DMS53 (cell line): Measurements from ENCODE around the gene PLEKHA5.

Experiments
- DNase-seq: peaks from one replicate; lab custom pipeline; 2025; lab: John Stamatoyannopoulos, UW

Gene PLEKHA5

DNA sequence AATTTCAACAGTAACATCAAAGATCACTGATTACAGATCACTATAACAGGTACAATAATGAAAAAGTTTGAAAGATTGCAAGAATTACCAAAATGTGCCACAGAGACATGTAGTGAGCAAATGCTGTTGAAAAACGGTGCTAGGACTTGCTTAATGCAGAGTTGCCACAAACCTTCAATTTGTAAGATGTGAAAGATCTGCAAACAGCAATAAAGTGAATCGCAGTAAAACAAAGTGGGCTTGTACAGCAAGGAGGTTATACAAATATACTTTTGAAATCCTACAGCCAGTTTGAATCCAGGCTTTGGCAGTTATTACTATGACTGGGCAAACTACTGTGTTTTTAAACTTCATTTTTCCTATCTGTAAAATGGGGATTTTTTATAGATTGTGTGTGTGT, 1.0 kb upstream of the PLEKHA5 start:
- DNase-seq, result peak; percentile 40

DNA sequence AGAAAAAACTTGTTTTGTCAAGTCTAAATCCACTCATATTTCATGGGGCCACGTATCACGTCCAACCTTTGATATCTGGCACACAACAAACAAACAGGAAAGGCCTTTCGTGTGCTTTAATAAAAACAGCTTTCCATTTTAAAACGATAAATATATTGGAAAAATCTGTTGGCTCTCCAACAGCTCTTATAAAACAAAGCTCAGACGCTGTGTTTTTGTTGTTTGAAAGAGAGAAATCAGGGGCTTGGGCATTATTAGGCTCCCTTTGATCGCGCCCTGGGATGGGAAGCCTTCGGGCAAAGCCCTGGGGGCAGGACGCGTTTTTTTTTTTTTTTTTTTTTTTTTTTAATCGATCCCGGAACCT, 429 bp upstream of the PLEKHA5 start:
- peak; percentile 82 for DNase-seq

DNA sequence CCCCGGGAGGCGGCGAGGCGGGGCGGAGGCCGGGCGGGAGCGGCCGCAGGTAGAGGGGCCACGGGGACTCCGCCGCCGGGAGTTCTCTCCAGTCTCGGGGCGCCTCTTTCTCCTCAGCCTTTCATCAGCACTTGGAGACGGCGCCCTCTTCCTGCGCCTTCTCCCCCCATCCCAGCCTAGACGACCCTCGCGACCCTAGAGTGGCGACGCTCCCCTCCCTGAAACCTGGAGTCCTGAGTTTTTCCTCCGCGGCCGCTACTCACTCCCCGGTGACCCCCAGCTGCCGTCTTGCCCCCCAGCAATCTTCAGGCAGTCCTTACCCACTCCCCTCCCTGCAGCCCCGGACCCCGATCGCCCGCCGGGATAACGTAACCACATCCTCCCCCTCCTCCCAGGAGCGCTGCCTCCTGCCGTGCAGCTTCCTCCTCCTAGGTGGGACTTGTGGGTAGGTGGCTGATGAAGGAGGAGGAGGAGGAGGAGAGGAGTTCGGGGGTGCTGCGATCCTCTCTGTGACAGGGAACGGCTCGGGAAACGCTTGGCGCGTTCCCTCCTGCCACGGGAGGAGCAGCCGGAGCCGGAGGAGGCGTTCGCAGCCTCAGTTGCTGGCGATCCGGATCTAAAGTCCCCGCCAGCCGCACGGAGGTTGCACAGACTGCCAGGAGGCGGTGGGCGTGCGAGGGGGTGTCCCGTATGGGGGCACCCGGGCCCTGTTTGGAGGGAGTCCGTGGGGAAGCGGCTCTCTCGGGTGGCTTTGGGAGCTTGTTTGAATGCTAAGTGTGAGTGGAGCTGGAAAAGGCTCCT, 891 bp downstream of the PLEKHA5 start:
- peak; percentile 81 for DNase-seq

DNA sequence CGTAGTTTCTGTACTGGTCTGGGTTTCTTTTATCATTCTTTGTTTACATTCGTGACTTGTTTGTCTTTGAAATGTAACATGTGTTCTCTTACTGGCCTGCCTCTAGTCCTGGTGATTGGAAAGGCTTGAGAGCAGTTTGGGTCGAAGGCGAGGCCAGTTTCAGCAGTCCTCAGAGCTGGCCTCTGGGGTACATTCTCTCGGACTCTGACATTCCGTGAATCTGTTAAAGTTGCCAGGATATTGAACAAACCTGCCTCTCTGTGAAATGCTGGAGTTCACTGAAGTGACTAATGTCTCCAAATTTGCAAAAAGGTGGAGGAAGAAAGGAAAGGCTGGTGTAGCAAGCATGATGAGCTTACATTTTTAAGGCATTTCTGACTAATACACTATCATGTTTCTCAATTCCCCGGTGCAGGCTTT, 1.5 kb downstream of the PLEKHA5 start:
- peak; percentile 81 for DNase-seq

DNA sequence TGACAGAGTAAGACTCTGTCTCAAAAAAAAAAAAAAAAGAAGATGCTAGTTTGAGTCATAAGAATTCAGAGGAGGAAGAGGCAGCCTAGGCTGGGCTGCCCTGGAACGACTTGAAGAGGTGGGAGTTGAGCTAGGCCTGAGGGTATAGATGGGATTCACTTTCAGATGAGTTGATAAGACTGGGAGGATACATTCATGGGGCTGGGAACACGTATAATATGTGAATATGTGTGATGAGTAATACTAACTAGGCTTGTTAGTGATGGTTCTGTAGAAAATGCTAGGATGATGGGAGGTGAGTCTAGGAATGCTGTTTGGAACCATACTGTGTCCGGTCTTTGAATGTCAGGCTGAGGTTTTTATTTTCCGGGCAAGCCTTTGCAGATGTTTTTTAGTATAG, 9.0 kb downstream of the PLEKHA5 start:
- DNase-seq, result no peak

DNA sequence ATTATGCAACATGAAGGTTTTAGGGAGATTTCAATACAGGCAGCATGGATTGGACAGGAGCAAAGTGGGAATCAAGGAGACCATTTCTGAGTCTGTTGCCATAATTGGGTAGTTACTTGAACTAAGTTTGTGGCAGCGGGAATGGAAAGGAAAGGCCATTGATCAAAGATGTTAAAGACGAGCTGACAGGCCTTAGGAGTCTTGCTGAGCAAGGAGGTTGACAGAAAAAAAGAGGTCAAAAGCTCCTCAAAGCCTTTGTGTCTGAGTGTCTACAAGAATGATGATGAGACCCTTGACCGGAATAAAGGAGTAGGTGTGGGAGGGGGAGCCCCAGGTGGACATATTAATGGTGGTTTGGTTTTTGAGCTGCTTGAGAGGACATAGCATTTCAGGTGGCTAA, 9.4 kb downstream of the PLEKHA5 start:
- no peak for DNase-seq

DNA sequence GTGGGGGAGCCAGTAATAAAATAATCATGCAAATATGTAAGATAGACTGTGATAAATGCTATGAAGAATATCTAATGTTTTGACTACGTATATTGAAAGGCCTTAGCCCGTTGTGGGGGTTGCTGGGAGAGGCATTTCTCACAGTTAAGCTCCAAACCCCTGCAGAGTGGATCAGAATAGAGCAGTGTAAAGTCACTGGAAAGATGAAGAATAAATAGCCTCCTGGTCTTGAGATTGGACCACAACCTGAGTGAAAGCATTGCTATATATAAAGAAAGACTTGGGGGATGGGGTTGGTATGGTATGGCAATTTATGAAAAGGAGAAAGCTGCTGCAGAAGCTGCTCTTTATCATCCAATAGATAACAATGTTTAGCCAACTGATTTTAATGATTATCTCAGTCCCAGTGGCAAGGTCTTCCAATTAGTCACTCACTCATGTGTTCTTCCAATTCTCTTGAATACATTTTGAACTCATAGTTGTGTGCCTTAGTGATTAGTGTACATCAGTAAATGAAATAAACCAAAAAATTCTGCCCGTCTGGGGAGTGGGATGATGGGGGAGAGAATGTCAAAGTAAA, 10.2 kb downstream of the PLEKHA5 start:
- DNase-seq, result no peak

DNA sequence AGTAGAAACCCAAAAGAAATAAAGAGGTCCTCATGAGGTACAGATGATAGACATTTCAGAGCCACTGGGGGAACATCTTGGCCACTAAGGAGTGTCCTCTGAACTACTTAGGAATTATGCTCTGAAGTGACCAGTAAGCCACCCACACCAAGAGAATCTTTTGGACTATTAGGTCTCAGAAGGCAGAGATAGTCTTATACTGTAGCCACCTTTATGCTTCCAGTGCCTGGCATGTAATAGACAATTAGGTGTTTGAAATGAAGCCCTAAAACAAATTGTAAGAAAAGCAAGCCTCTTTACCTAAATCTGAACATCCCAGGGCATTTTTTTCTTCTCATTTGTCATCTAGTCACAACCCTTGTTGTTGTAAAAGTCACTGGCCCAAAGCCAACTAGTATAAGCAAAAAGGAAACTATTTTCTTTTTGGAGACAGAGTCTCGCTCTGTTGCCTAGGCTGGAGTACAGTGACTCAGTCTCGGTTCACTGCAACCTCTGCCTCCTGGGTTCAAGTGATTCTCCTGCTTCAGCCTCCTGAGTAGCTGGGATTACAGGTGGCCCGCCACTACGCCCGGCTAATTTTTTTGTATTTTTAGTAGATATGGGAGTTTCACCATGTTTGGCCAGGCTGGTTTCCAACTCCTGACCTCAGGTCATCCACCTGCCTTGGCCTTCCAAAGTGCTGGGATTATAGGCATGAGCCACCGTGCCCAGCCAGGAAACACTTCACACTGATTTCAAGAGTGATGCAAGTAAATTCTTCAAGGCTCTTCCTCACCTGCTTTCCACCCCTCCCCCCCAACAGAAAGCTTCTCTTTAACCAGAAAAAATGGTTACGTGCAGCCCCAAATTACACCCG, 11.1 kb downstream of the PLEKHA5 start:
- peak; percentile 34 for DNase-seq

DNA sequence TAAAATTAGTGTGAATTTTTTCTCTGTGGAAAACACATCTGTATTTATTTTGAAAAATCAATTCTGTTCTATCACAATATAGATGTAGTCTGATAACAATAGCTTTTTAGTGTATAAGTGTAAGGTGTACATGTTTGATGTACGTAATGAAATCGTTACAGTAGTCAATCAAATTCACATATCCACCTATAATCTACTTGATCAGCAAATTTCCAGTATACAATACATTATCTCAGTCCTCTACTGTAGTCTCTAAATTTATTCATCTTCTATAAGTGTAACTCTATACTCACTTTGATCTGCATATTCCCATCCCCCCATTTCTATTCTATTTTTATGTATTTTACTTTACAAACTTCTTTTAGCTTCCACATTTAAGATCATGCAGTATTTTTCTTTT, 13.0 kb downstream of the PLEKHA5 start:
- DNase-seq, result no peak

DNA sequence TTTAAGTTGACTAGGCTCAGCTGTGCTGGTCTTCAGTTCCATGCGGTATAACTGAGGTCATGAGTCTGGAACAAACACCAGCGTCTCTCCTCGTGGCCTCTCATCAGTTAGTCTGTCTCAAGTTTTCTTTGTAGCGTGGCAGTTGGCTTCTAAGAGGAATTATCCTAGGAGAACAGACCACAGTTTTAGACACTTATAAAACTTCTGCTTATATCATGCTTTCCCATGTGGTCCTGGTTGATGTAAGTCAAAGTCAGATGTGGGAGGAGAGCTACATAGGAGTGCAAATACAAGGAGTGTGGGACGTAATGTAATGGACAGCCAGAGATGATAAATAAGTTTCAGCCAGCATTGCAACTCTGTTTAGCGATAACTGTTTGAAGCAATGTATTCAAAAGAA, 14.8 kb downstream of the PLEKHA5 start:
- no peak for DNase-seq

DNA sequence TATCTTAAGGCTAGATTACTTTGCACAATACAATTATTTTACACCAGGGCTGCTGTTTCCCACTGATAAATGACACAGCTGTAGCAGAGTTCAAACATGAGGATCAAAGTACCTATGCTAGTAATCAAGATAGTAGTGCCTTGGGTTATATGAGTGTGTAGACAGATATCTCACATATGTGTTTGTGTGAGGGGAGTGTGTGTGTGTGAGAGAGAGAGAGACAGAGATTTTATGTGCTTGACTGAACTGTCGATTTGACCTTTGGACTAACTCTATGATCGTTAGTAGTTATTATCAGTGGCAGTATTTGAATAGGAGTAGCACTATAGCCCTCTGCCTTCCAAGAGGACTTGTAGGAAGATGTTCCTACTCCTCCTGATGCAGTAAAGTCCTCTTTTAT, 15.5 kb downstream of the PLEKHA5 start:
- peak; percentile 32 for DNase-seq

DNA sequence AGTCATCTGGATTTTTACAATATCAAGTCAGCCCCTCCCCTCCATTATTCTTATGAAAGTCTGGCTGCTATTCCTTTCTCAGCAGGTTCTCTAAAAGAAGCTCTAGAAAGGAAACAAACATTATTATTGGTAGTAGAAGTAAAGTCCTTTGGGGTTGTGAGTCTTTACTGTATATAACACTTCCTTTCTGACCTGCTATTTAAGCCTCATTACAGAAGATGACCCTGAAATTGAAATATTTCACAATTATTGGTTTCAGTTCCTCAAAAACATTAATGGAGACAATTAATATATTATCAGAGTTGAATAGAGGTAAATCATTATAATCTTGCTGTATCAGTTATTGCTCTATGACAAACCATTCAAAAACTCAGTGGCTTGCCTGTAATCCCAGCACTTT, 19.3 kb downstream of the PLEKHA5 start:
- no peak for DNase-seq

DNA sequence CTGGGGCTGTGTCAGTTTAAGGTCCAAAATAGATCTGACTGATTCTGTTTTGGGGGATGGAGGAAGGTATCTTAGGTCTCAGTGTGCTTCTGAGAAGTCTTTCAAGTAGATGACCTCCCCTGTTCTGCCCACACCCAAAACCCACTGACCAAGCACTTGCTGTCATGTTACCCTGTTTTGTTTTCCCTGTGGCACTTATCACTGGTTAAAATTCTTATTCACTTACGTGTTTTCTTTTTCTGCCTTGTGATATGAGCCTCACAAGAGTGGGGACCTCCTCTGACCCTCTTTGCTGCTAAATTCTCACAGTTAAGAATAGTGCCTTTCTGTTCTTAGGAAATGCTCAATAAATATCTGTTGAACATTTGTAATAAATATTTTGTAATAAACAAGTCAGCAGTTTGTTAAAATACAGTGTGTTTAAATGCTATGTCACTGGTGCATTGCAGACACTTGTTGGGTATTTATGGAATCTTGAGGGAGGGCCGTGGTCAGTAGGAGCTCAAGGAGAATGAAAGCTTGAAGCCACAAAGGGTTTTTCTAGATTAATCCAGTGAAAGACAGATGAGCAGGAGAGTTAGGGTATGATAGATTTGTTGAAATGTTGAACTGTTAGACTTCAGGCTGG, 20.9 kb downstream of the PLEKHA5 start:
- no peak for DNase-seq

DNA sequence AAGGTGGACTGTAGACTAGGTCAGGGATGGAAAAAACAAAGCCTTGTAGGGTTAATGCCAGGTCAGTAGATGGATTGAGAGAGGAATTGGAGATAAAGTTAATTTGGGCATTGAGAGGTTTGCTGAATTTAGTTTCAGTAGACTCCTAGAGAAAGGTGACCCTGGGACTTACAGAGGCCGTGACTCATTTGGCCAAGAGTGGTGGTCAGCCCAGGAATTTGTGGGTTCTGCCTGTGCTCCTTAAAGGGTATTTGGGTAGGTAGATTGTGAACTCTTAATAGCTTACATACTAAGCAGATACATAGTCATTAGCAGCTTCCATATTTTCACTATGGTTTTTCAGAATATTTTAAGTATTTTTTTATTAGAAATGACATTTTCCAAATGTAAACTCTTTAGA, 21.8 kb downstream of the PLEKHA5 start:
- no peak for DNase-seq

DNA sequence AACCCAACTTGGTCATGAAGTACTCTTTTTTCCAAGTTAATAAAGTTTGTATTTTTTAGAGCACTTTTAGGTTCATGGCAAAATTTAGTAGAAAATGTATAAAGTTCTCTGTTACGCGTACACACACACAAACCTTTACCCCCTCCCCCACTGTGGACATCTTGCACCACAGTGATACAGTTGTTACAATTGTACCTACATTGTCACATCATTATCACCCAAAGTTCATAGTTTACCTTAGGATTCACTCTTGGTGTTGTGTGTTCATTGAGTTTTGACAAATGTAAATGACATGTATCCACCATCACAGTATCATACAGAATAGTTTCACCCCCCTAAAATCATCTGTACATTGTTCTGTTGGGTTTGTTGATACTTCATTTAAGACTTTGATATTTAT, 23.9 kb downstream of the PLEKHA5 start:
- no peak for DNase-seq

DNA sequence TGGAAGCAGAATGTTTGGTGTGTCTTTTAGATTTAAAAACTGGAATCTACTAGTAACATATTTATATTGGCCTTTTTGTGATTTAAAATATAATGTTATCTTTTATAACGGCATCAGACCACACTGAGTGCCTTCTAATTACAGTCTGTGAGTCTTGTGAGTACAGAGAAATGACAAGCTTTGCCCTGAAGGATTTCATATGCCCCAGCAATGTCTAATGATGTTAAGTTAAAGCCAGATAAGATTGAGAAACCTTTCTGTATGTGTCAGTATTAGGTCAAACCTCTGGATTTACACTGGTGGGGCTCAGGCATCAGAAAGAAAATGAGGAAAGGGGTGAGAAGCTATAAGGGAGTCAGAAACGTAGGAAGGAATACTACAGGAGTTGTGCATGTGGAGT, 25.2 kb downstream of the PLEKHA5 start:
- no peak for DNase-seq

DNA sequence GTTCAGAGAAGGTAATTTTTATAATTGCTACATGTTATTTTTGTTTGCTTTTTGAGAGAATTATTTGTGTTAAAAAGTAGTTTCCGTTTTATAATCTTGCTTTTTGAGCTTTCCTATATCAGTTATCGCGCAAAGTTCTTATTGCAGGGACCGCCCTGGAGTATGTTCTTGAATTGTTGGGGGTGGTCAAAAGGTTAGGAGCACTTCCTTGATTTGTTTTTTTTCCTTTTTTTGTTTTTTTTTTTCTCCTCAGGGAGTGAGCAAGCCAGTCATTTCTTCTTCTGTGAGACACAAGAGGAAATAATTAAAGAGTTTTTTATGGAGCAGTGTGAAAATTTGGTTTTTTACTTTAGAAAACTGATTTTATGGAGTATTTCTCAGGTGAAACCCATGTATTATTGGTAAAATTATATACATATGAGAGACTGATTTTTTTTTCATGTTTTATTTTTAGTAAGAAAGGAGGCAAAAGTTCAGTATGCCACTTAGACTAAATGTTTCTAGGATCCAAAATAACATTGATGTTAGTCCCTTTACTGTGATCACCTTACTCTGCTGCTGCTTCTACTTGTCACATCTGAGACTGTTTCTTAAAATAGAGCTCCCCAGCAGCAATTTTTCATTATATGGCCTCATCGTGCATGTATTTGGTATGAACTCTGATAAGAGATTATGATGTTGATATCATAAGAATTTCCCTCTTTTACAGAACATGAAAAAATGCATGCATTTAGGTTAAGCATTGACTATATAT, 26.6 kb downstream of the PLEKHA5 start:
- DNase-seq, result no peak

DNA sequence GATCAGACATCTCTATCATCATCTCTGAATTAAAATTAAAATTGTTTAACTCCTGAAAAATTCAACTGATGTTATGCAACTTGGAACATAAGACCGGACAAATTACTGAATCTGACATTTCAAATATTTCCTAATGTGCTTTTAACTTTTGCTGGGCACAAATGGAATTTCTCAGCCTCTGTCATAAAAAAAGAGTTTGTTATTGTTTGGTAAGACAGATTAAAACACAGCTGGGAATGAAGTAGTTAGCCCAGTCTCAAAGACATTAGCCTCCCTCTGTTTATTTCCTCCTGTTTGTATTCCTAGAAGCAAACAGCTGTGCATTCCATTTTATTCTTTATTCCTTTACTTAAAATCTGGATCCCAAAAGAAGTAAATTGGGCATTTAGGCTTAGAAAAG, 29.4 kb downstream of the PLEKHA5 start:
- no peak for DNase-seq

DNA sequence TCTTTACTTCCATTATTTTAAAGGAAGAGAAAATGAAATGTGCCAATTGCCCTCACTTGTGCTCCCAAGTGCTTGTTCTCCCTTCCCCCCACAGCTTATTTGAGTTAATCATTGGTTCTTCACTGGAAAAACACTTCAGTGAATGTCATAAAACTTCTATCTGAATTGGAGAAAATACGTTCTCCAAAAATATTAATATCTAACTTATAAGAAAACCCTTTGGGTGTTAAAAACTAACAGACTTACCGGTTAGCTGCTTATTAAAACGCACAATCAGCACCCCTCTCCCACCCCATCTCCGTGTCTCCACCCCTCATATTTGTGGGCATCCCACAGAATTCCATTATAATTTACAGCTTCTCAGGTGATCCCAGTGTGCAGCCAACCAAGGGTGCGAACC, 31.7 kb downstream of the PLEKHA5 start:
- no peak for DNase-seq

DNA sequence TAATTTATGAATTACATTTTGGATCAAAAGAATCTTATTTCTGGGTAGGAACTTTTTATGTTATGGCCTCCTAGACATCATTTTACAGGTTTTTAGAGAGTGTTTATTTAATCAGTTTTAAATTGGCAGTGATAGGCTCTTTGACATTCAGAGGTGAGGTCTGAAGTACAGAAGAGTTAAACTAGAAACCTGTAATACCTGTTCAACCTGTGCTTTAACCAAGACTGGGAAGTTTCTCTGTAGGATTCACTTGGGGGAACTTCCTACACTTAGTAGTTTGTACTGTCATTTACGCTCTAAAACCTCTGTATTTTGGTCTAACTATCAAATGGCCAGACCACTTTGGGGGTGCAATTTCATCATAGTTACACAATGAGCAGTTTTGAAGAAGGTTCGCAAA, 35.9 kb downstream of the PLEKHA5 start:
- peak; percentile 73 for DNase-seq

DNA sequence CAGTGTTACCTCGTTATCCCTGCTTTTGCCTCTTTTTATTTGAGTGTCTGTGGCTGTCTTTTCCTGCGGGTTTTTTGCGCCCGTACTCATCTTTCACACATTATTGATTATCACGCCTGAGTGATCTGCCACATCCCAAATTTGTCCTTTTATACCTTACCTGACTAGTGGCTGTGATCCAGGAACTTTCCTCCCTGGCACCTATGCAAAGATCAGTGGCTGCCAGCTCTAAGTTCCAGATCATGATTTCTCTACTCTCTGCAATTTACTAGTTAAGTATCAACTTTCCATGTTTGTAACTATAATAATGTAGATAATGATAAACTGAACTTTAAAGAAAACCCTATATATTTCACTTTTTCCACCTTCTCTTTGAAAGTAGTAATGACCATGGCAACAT, 36.9 kb downstream of the PLEKHA5 start:
- no peak for DNase-seq

DNA sequence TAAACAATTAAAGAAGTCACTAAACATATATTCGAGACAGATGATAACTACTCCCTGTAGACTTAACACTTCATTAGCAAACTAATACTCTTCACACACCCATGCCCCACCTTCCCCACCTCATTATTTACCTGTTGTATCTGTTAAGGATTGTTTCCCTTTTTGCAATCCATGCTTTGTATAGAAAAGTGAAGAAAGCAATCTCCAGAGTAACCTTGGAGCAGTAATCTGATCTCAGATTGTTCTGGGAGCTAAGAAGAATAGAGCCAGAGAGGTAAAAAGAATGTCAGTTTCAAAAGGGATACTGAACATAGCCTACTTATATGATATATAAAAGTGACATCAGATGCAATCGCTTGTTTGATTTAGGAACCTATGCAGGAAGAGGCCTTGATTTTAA, 37.4 kb downstream of the PLEKHA5 start:
- no peak for DNase-seq
